HG03066 (cell line): ENCODE results near the gene GPBAR1.

Source experiments
- ATAC-seq: cut with Tn5 transposase; IDR thresholded peaks from one replicate; pipeline ENCODE4 v1.9.1; 2021; ENCODE audit warnings: low read depth; ENCODE audit not compliant: unreplicated experiment

Gene GPBAR1

DNA sequence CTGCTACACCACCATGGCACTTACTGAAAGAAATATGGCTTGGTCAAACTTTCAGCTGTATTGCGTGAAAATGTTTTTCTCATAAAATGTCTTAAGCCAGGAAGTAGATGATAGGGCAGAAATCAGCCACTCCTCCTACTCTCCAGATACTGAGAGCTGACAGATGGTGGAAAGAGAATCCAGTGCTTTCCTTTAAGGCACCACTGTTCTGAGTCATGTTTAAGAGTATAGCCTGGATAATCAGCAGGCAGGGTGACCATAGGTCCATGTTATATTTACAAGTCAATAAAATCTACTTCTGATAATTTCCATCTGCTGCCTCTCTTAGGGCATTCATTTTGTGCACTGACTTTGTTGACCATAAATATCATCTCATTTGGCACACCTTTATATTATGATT, 21.9 kb upstream of the GPBAR1 start:
- no peak for ATAC-seq

GRCh38 chr2:218244204-218244603, 16.6 kb upstream of the GPBAR1 start:
- ATAC-seq: no peak

- ATAC-seq: no peak
Measured at GRCh38 chr2:218244665-218245064, 16.1 kb upstream of the GPBAR1 start.

DNA sequence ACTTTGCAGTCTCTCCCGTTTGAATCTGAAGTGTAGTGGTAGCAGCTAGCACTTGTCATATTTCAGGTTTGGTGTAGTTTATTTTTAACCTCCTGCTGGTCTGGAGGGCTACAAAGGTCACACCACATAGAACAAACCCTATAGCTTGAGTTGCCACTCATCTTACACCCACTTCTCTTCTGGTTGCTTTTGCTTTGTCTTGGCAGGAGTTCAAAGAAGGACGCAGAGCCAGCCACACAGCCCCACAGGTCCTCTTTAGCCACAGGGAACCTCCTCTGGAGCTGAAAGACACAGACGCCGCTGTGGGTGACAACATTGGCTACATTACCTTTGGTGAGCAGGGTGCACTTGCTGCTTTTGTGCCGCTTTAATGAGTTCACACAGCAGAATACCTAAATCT, 15.6 kb upstream of the GPBAR1 start:
- ATAC-seq: no peak

- ATAC-seq: no peak
Measured at GRCh38 chr2:218249691-218250090, 11.1 kb upstream of the GPBAR1 start.

- no peak for ATAC-seq
Measured at GRCh38 chr2:218252509-218253231, 8.1 kb upstream of the GPBAR1 start.

DNA sequence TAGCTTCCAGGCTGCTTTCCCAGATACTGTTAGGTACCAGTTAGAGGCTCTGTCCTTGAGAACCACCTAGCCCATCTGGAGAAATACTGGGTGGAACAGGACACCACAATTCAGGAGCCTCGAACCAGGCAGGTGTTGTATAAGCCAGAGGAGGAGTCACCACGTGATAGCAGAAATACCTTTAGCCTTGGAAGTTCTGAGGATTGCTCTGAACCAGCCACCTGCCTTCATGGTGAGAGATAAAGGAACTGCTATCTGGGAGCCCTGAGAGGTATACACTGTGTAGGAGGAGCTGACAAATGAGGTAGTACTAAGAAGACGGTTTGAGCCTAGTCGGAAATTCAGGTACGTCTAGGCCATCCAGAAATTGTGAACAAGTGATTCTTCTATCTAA, 7.6 kb upstream of the GPBAR1 start:
- no peak for ATAC-seq

- ATAC-seq: no peak
Measured at GRCh38 chr2:218255446-218255845, 5.4 kb upstream of the GPBAR1 start.

DNA sequence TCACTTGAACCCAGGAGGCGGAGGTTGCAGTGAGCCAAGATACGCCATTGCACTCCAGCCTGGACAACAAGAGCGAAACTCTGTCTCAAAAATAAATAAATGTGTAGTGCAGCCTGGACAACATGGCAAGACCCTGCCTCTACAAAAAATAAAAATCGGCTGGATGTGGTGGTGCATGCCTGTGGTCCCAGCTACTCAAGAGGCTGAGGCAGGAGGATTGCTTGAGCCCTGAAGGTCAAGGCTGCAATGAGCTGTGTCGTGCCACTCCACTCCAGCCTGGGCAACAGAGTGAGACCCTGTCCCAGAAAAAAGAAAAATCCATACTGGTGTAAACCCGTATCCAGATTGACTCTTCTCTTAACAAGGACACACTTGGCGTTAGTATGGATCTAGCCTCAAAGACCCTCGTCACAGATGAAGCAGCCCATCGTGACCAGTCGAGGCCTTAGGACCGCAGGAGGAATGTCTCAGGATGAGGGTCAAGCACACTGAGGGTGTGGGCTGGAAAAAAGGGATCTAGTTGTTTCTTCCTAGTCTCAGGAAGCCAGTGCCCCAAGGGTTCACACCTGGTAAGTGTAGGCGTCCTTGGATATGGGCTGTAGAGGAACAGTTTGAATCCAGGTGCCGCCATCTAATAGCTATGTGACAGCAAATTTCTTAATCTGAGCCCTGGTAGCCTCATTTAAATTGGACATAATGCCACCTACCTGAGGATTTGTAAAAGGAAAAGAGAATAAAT, 4.0 kb upstream of the GPBAR1 start:
- no peak for ATAC-seq

- peak; percentile 81 for ATAC-seq
Measured at GRCh38 chr2:218257390-218257981, 3.3 kb upstream of the GPBAR1 start.

DNA sequence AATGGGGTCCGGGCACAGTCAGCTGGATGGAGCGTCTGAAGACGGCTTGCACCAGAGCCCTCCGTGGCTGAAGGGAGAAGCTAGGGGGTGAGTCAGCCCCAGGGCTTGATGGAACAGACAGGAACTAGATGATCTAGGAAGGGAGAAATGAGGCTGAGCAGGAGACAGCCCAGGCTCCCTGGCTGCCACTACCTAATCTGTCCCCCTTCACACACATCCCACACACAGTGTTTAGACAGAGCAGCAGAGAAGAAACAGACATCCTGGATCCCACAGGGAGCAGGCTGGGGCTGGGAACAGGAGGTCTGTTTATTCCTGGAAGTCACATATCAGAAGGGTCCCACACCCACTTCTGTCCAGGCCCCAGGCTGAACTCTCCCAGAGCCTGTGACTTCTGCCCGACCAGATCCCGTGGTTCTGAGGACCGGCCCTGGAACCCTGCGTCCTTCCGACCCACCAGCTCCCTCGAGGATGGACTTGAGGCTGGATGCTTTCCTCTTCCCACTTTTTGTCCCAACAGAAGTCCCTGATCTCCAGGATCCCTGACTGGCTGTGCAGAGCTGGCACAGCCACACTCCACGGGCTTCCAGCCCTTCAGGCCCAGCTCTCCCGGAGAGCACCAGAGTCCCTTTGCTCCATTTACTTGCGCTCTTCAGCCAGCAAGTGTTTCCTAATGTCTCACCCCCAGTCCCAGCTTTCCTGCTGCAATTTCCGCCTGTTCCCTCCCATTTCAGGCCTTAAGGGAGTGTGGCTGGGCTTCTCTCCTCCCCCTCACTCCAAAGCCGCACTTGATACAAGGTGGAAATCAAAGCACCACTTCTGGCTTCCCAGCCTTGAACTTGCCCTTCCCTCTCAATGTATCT, 1.5 kb upstream of the GPBAR1 start:
- ATAC-seq: no peak

DNA sequence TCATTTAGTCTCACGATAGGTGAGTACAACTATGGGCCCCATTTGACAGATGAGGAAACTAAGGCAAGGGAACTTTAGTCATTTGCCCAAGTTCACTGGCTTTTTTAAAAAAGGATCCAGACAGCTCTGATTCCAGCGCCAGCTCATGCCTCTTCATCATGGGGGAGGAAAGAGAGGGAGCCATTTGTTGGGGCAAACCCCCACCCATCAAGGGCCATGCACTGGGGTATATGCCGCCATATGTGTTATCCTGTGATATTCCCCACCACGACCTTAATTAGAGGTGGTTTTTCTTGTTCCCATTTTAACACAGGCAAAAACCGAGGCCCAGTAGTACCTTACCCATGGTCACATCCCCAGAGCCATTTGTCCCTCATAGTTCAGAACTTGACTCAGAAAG, 649 bp upstream of the GPBAR1 start:
- ATAC-seq: no peak

DNA sequence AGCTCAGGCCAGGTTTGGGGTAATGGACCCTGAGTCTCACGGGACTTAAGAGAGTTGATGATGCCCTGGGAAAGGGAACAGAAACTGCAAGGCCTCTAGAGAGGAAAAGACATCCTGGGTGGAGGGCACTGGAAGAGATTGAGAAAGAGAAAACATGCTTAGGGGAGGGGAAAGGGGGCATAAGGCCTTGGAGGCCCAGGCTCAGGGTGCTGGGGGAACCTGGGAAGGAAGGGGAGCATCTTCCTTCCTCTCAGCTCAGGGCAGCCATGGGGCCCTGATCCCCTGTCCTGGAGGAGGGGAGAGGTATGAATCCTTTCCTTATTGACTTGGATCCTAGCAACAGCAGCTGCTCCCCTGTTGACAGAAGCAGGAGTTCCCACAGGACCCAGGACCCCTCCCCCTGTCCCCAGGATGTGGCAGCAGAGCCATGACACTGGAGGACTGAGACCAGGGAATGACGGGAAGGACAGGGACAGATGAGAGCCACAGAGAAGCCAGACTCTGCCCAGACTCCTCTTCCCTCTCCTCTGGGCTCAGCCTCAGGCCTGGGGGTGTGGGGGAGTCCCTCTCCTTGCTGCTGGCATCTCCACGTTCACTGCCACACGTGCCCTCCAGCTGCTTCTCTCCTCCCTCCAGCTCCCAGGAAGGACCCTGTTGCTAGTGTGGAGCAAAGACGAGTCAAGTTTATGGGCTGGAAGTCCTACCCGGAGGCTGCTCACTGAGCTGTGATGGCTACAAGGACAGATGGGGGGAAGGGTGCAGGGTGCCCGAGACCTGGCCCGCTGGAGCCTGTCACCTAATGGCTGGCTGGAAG, 815 bp downstream of the GPBAR1 start:
- ATAC-seq: no peak

- ATAC-seq: no peak
Measured at GRCh38 chr2:218262237-218262600, 1.4 kb downstream of the GPBAR1 start.

DNA sequence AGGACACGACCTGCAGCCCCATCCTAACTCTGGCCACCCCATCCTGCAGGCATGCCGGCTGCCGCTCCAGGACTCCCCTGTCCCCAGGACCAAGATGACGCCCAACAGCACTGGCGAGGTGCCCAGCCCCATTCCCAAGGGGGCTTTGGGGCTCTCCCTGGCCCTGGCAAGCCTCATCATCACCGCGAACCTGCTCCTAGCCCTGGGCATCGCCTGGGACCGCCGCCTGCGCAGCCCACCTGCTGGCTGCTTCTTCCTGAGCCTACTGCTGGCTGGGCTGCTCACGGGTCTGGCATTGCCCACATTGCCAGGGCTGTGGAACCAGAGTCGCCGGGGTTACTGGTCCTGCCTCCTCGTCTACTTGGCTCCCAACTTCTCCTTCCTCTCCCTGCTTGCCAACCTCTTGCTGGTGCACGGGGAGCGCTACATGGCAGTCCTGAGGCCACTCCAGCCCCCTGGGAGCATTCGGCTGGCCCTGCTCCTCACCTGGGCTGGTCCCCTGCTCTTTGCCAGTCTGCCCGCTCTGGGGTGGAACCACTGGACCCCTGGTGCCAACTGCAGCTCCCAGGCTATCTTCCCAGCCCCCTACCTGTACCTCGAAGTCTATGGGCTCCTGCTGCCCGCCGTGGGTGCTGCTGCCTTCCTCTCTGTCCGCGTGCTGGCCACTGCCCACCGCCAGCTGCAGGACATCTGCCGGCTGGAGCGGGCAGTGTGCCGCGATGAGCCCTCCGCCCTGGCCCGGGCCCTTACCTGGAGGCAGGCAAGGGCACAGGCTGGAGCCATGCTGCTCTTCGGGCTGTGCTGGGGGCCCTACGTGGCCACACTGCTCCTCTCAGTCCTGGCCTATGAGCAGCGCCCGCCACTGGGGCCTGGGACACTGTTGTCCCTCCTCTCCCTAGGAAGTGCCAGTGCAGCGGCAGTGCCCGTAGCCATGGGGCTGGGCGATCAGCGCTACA, 2.1 kb downstream of the GPBAR1 start:
- ATAC-seq: no peak

GRCh38 chr2:218263817-218264641, 3.2 kb downstream of the GPBAR1 start:
- no peak for ATAC-seq

- no peak for ATAC-seq
Measured at GRCh38 chr2:218264773-218265561, 4.2 kb downstream of the GPBAR1 start.
